ENCODE data around the gene PRKAG1. TPM values are rescaled to one million over a fixed set of nuclear protein-coding genes. Genes with fewer than 3 reads are reported as not detected.

The PRKAG1 gene
- total RNA-seq, 1 donor from 2014 or later = 65.7 TPM

GRCh38 chr12:49024543-49024942 lies 6.0 kb upstream of the PRKAG1 start:
- Mint-ChIP-seq H3K9me3 (no peaks in the 10 kb centered on the region), H3K4me1 (ENCODE audit: low read depth) (peaks cover 5% of the 10 kb centered on the region), H3K36me3 (ENCODE audit: low read depth) (peaks cover 68% of the 10 kb centered on the region), H3K27ac (no peak overlapping the region), H3K4me3 (ENCODE audit: low read depth) (no peak overlapping the region), H3K27me3 (ENCODE audit: low read depth) (no peaks in the 10 kb centered on the region)
- DNase-seq (ENCODE audit: low spot score) = no peak
- intact Hi-C loops (cut with micrococcal nuclease) = no loop called here

GRCh38 chr12:49023812-49024211 lies 5.2 kb upstream of the PRKAG1 start:
- Mint-ChIP-seq H3K27ac (no peak overlapping the region), H3K9me3 (no peaks in the 10 kb centered on the region), H3K36me3 (ENCODE audit: low read depth) (peaks cover 67% of the 10 kb centered on the region), H3K4me3 (ENCODE audit: low read depth) (no peak overlapping the region), H3K4me1 (ENCODE audit: low read depth) (peaks cover 10% of the 10 kb centered on the region), H3K27me3 (ENCODE audit: low read depth) (no peaks in the 10 kb centered on the region)
- intact Hi-C loops (cut with micrococcal nuclease) = no loop called here
- no peak for DNase-seq (ENCODE audit: low spot score)

GRCh38 chr12:49022558-49023178 lies 4.1 kb upstream of the PRKAG1 start:
- Mint-ChIP-seq H3K4me1 (ENCODE audit: low read depth) (peaks cover 14% of the 10 kb centered on the region), H3K27me3 (ENCODE audit: low read depth) (no peaks in the 10 kb centered on the region), H3K36me3 (ENCODE audit: low read depth) (peaks cover 61% of the 10 kb centered on the region), H3K4me3 (ENCODE audit: low read depth) (no peak overlapping the region), H3K9me3 (no peaks in the 10 kb centered on the region), H3K27ac (no peak overlapping the region)
- intact Hi-C loops (cut with micrococcal nuclease) = no loop called here
- no peak for DNase-seq (ENCODE audit: low spot score)

GRCh38 chr12:49021292-49021915 lies 2.8 kb upstream of the PRKAG1 start:
- H3K36me3 Mint-ChIP-seq (ENCODE audit: low read depth) = peaks cover 53% of the 10 kb centered on the region
- H3K4me1 Mint-ChIP-seq (ENCODE audit: low read depth) = peaks cover 25% of the 10 kb centered on the region
- H3K9me3 Mint-ChIP-seq = no peaks in the 10 kb centered on the region
- intact Hi-C loops (cut with micrococcal nuclease) = no loop called here
- H3K4me3 Mint-ChIP-seq (ENCODE audit: low read depth) = no peak overlapping the region
- no peak overlapping the region for H3K27ac Mint-ChIP-seq
- DNase-seq (ENCODE audit: low spot score) = no peak
- H3K27me3 Mint-ChIP-seq (ENCODE audit: low read depth) = no peaks in the 10 kb centered on the region

GRCh38 chr12:49020441-49020840 lies 1.9 kb upstream of the PRKAG1 start:
- Mint-ChIP-seq H3K9me3 (no peaks in the 10 kb centered on the region), H3K27ac (no peak overlapping the region), H3K4me1 (ENCODE audit: low read depth) (peaks cover 25% of the 10 kb centered on the region), H3K36me3 (ENCODE audit: low read depth) (peaks cover 51% of the 10 kb centered on the region), H3K27me3 (ENCODE audit: low read depth) (no peaks in the 10 kb centered on the region), H3K4me3 (ENCODE audit: low read depth) (no peak overlapping the region)
- intact Hi-C loops (cut with micrococcal nuclease) = no loop called here
- no peak for DNase-seq (ENCODE audit: low spot score)

- intact Hi-C loops (cut with micrococcal nuclease) = no loop called here
- peak overlapping the region; percentile 83 for H3K27ac Mint-ChIP-seq
- H3K27me3 Mint-ChIP-seq (ENCODE audit: low read depth) = no peaks in the 10 kb centered on the region
- H3K36me3 Mint-ChIP-seq (ENCODE audit: low read depth) = peaks cover 49% of the 10 kb centered on the region
- H3K9me3 Mint-ChIP-seq = no peaks in the 10 kb centered on the region
- peaks cover 25% of the 10 kb centered on the region for H3K4me1 Mint-ChIP-seq (ENCODE audit: low read depth)
- no peak for DNase-seq (ENCODE audit: low spot score)
- peak overlapping the region; percentile 73 for H3K4me3 Mint-ChIP-seq (ENCODE audit: low read depth)
These were observed 1.1 kb upstream of the PRKAG1 start for GRCh38 chr12:49019443-49020324.

GRCh38 chr12:49019120-49019430 lies 499 bp upstream of the PRKAG1 start:
- H3K9me3 Mint-ChIP-seq = no peaks in the 10 kb centered on the region
- no peak for DNase-seq (ENCODE audit: low spot score)
- H3K27ac Mint-ChIP-seq = peak overlapping the region; percentile 93
- H3K4me3 Mint-ChIP-seq (ENCODE audit: low read depth) = peak overlapping the region; percentile 90
- H3K36me3 Mint-ChIP-seq (ENCODE audit: low read depth) = peaks cover 52% of the 10 kb centered on the region
- peaks cover 25% of the 10 kb centered on the region for H3K4me1 Mint-ChIP-seq (ENCODE audit: low read depth)
- intact Hi-C loops (cut with micrococcal nuclease) = no loop called here
- H3K27me3 Mint-ChIP-seq (ENCODE audit: low read depth) = no peaks in the 10 kb centered on the region

GRCh38 chr12:49017891-49018260 lies 700 bp downstream of the PRKAG1 start:
- intact Hi-C loops (cut with micrococcal nuclease) = loop anchor here (1.0 kb wide), 4 partner anchors 22 to 165 kb away; partner anchors contain the start of gene TUBA1B
- H3K4me1 Mint-ChIP-seq (ENCODE audit: low read depth) = peaks cover 25% of the 10 kb centered on the region
- DNase-seq (ENCODE audit: low spot score) = no peak
- peak overlapping the region; percentile 90 for H3K4me3 Mint-ChIP-seq (ENCODE audit: low read depth)
- no peaks in the 10 kb centered on the region for H3K27me3 Mint-ChIP-seq (ENCODE audit: low read depth)
- no peaks in the 10 kb centered on the region for H3K9me3 Mint-ChIP-seq
- H3K27ac Mint-ChIP-seq = peak overlapping the region; percentile 93
- H3K36me3 Mint-ChIP-seq (ENCODE audit: low read depth) = peaks cover 44% of the 10 kb centered on the region

GRCh38 chr12:49015196-49015595 lies 3.4 kb downstream of the PRKAG1 start:
- H3K4me3 Mint-ChIP-seq (ENCODE audit: low read depth) = no peak overlapping the region
- H3K36me3 Mint-ChIP-seq (ENCODE audit: low read depth) = peaks cover 30% of the 10 kb centered on the region
- no peak for DNase-seq (ENCODE audit: low spot score)

GRCh38 chr12:49014547-49014946 lies 4.0 kb downstream of the PRKAG1 start:
- peaks cover 20% of the 10 kb centered on the region for H3K4me1 Mint-ChIP-seq (ENCODE audit: low read depth)
- intact Hi-C loops (cut with micrococcal nuclease) = no loop called here
- no peaks in the 10 kb centered on the region for H3K27me3 Mint-ChIP-seq (ENCODE audit: low read depth)
- H3K27ac Mint-ChIP-seq = no peak overlapping the region
- no peak for DNase-seq (ENCODE audit: low spot score)
- H3K4me3 Mint-ChIP-seq (ENCODE audit: low read depth) = no peak overlapping the region
- peaks cover 30% of the 10 kb centered on the region for H3K36me3 Mint-ChIP-seq (ENCODE audit: low read depth)
- H3K9me3 Mint-ChIP-seq = no peaks in the 10 kb centered on the region

More at GRCh38 chr12:49015196-49015595, 3.4 kb downstream of the PRKAG1 start:
- H3K4me1 Mint-ChIP-seq (ENCODE audit: low read depth) = peaks cover 25% of the 10 kb centered on the region
- H3K9me3 Mint-ChIP-seq = no peaks in the 10 kb centered on the region
- intact Hi-C loops (cut with micrococcal nuclease) = no loop called here
- H3K27me3 Mint-ChIP-seq (ENCODE audit: low read depth) = no peaks in the 10 kb centered on the region
- H3K27ac Mint-ChIP-seq = no peak overlapping the region

GRCh38 chr12:49013428-49013827 lies 5.1 kb downstream of the PRKAG1 start:
- no peaks in the 10 kb centered on the region for H3K27me3 Mint-ChIP-seq (ENCODE audit: low read depth)
- no peak for DNase-seq (ENCODE audit: low spot score)
- peaks cover 14% of the 10 kb centered on the region for H3K4me1 Mint-ChIP-seq (ENCODE audit: low read depth)
- intact Hi-C loops (cut with micrococcal nuclease) = no loop called here
- peaks cover 30% of the 10 kb centered on the region for H3K36me3 Mint-ChIP-seq (ENCODE audit: low read depth)
- H3K9me3 Mint-ChIP-seq = no peaks in the 10 kb centered on the region
- no peak overlapping the region for H3K27ac Mint-ChIP-seq
- no peak overlapping the region for H3K4me3 Mint-ChIP-seq (ENCODE audit: low read depth)

GRCh38 chr12:49012739-49013138 lies 5.8 kb downstream of the PRKAG1 start:
- no peaks in the 10 kb centered on the region for H3K27me3 Mint-ChIP-seq (ENCODE audit: low read depth)
- no peaks in the 10 kb centered on the region for H3K9me3 Mint-ChIP-seq
- no peak for DNase-seq (ENCODE audit: low spot score)
- no peak overlapping the region for H3K4me3 Mint-ChIP-seq (ENCODE audit: low read depth)
- intact Hi-C loops (cut with micrococcal nuclease) = no loop called here
- H3K27ac Mint-ChIP-seq = no peak overlapping the region
- H3K4me1 Mint-ChIP-seq (ENCODE audit: low read depth) = peaks cover 12% of the 10 kb centered on the region
- H3K36me3 Mint-ChIP-seq (ENCODE audit: low read depth) = peaks cover 31% of the 10 kb centered on the region

GRCh38 chr12:49010092-49010668 lies 8.4 kb downstream of the PRKAG1 start:
- peaks cover 23% of the 10 kb centered on the region for H3K36me3 Mint-ChIP-seq (ENCODE audit: low read depth)
- no peaks in the 10 kb centered on the region for H3K4me1 Mint-ChIP-seq (ENCODE audit: low read depth)
- H3K9me3 Mint-ChIP-seq = no peaks in the 10 kb centered on the region
- no peak overlapping the region for H3K27ac Mint-ChIP-seq
- H3K27me3 Mint-ChIP-seq (ENCODE audit: low read depth) = no peaks in the 10 kb centered on the region
- intact Hi-C loops (cut with micrococcal nuclease) = no loop called here
- H3K4me3 Mint-ChIP-seq (ENCODE audit: low read depth) = no peak overlapping the region
- no peak for DNase-seq (ENCODE audit: low spot score)

Data from activated T-helper 2 cell treated with anti-CD3 and anti-CD28 coated beads, Interferon-gamma antibody, Interleukin-2, Interleukin-4, amounts not matched to agents 10 μg/mL and 5 μg/mL and 100 μg/mL, durations not matched to agents 14 hours and 24 hours and 36 hours (primary cell).